Measurements from ENCODE around the gene LAMA2.

DNA sequence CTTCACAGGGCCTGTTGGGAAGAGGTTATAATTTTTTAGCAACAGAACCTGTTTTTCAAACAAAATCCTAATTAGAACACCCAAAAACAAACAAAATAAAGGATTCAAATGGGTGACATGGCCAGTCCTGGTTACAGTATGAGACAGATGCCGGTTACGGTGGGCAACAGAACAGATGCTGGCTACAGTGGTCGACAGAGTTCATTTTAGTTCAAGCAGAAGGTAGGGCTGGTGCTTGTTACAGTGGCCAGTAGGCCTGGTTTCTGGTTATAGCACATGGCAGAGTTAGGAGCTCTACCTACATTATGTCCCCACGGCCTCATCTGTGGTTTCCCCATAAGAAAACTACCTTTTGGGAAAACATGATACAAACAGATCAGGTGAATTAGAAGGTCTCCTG, 327.7 kb downstream of the LAMA2 start:
- TF ChIP-seq POLR2A (IDR thresholded peaks at IDR 0.05) (no peak), EP300 (IDR thresholded peaks at IDR 0.05) (no peak), POLR2AphosphoS5 (IDR thresholded peaks at IDR 0.05) (no peak)
- TF ChIP-seq, protein P1, sequence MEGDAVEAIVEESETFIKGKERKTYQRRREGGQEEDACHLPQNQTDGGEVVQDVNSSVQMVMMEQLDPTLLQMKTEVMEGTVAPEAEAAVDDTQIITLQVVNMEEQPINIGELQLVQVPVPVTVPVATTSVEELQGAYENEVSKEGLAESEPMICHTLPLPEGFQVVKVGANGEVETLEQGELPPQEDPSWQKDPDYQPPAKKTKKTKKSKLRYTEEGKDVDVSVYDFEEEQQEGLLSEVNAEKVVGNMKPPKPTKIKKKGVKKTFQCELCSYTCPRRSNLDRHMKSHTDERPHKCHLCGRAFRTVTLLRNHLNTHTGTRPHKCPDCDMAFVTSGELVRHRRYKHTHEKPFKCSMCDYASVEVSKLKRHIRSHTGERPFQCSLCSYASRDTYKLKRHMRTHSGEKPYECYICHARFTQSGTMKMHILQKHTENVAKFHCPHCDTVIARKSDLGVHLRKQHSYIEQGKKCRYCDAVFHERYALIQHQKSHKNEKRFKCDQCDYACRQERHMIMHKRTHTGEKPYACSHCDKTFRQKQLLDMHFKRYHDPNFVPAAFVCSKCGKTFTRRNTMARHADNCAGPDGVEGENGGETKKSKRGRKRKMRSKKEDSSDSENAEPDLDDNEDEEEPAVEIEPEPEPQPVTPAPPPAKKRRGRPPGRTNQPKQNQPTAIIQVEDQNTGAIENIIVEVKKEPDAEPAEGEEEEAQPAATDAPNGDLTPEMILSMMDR (IDR thresholded peaks at IDR 0.05): no peak

All from sigmoid colon (tissue), 4 donors.